Retinal pigment epithelial cell (primary cell): ENCODE results near the gene MEF2D.

Experiments
- DNase-seq: peaks from one replicate; pipeline ENCODE4 v3.0.0-alpha.2; 2010; ENCODE audit warnings: low read depth
- H3K4me3 ChIP-seq: 2 replicates; pipeline ENCODE4 v1.5.1; 2011; ENCODE audit warnings: mild to moderate bottlenecking, low read length, control low read depth, moderate library complexity
- TF ChIP-seq, protein P1 (sequence below): conservative IDR thresholded peaks from 2 replicates; pipeline ENCODE4 v1.5.1; 2011; ENCODE audit warnings: low read depth, low read length, control low read depth, inconsistent platforms

Gene MEF2D

DNA sequence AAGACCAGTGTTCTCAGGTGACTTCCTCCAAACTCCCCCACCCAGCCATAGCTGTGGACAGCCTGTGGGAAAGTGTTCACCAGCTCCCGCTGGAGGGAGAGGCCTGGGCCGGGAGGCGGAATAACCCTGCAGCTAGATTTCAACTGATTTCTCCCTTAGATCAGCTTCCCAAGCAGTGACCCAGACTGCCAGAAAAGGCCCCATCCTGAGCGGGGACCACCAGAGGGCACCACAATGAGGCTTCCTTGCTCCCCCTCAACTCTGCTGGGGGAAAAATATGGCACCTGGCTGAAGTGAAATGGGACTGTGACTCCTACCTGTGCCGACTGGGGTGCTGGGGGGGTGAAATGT lies 80.7 kb downstream of the MEF2D start:
- DNase-seq, result no peak
- no peak overlapping the region for H3K4me3 ChIP-seq
- TF ChIP-seq, protein P1, sequence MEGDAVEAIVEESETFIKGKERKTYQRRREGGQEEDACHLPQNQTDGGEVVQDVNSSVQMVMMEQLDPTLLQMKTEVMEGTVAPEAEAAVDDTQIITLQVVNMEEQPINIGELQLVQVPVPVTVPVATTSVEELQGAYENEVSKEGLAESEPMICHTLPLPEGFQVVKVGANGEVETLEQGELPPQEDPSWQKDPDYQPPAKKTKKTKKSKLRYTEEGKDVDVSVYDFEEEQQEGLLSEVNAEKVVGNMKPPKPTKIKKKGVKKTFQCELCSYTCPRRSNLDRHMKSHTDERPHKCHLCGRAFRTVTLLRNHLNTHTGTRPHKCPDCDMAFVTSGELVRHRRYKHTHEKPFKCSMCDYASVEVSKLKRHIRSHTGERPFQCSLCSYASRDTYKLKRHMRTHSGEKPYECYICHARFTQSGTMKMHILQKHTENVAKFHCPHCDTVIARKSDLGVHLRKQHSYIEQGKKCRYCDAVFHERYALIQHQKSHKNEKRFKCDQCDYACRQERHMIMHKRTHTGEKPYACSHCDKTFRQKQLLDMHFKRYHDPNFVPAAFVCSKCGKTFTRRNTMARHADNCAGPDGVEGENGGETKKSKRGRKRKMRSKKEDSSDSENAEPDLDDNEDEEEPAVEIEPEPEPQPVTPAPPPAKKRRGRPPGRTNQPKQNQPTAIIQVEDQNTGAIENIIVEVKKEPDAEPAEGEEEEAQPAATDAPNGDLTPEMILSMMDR, result peak; percentile 38

DNA sequence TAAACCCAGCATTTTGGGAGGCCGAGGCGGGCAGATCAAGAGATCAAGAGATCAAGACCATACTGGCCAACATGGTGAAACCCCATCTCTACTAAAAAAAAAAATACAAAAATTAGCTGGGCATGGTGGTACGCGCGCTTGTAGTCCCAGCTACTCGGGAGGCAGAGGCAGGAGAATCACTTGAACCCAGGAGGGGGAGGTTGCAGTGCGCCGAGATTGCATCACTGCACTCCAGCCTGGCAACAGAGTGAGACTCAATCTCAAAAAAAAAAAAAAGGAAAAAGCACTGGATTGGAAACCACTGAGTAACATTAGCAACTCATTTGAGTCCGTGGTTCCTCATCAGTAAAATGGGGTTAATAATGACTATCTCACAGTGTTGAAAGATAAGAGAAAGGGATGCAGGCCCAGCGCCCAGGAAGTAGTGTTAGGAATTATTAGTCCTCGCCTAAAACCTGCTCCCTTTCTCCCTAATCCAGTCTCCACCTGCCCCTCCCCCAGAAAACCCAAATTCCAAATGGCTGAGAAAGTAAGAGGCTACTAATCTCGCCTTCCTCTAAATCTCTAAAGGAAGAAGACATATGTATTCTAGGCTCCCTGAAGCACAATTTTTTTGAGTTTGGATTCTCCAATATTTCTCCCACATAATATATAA lies 82.0 kb downstream of the MEF2D start:
- TF ChIP-seq, protein P1, result no peak
- no peak for DNase-seq
- no peak overlapping the region for H3K4me3 ChIP-seq

- TF ChIP-seq, protein P1, result no peak
- no peak overlapping the region for H3K4me3 ChIP-seq
- DNase-seq, result no peak
These were observed 83.1 kb downstream of the MEF2D start for GRCh38 chr1:156417401-156418020.

GRCh38 chr1:156416993-156417392 lies 83.6 kb downstream of the MEF2D start:
- DNase-seq, result no peak
- H3K4me3 ChIP-seq, result no peak overlapping the region
- TF ChIP-seq, protein P1, result no peak

DNA sequence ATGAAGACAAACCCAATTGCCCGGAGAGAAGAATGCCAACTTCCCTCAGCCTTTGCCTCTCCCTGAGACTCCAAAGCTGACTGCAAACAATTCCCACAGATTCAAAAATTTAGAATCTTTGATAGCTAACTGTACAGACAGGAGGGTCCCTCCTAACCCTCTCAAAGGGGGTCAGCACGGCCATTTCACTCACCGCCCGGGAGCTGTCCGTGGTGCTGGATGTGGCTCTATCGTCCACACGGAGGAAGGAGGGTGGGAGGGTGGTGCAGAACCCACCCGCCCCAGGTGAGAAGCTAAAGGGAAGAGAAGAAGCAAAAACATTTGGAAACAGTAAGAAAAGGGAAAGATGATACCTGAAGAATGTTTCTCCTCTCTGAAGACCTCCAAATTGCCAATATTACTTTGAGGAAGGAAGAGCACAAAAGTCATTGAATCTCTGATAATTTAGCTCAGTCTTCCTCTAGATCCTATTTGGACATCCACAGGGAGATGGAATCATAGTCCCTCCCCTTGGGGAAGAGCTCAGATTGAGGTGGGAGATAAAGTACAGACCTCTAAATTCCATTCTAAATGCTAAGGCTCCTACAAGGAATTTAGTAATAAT lies 86.0 kb downstream of the MEF2D start:
- DNase-seq, result no peak
- H3K4me3 ChIP-seq, result no peak overlapping the region
- TF ChIP-seq, protein P1, result no peak
